CMK (cell line): ENCODE measurements around the gene LRRFIP2.
A peak's percentile ranks its signal among the peaks of the same experiment; 100 is the strongest.
"Not testable (repeated sequence)": the region's sequence is repeated elsewhere in the genome, so short reads cannot be mapped to it uniquely, and the experiment has no call there.

ENCODE experiments used
- DNase-seq: peaks from one replicate; pipeline ENCODE4 v3.0.0-alpha.2; 2010; ENCODE audit warnings: low read depth

Gene LRRFIP2

DNA sequence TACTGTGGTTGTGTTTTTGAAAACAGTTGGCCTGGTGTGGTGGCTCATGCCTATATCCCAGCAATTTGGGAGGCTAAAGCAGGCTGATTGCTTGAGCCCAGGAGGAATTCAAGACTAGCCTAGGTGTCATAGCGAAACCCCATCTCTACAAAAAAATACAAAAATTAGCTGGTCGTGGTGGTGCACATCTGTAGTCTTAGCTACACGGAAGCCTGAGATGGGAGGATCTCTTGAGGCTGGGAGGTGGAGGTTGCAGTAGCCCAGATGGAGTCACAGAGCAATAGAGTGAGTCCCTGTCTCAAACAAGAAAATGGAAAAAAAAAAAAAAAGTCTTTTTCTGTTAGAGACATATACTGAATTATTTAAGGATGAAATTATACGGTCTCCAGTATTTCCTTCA lies 14.7 kb upstream of the LRRFIP2 start:
- DNase-seq: no peak

- DNase-seq: no peak
Observed at GRCh38 chr3:37183976-37184375, 9.6 kb upstream of the LRRFIP2 start.

DNA sequence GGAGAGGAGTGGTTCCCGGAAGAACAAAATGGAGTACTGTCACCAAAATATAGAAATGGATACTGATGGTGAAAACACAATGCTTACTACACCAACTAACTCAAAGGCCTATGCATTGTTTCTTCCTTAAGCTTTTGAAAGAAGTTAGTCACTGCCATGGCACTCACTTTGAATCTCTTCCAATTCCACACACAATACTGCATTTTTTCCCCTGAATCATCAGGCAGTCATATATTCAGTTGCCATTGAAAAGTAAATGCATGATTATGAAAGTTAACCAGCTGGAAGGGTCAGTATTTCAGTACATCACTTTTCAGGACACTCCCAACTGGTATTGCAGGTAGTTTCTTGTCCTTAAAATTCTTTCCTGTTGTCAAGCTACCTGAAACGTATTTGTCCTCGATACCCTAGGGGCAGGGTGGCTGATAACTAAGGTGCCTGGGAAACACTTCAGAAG lies 9.0 kb upstream of the LRRFIP2 start:
- no peak for DNase-seq

GRCh38 chr3:37182816-37183215 lies 8.4 kb upstream of the LRRFIP2 start:
- no peak for DNase-seq

- no peak for DNase-seq
Observed at GRCh38 chr3:37181756-37182155, 7.4 kb upstream of the LRRFIP2 start.

- DNase-seq: no peak
Observed at GRCh38 chr3:37179144-37179967, 5.0 kb upstream of the LRRFIP2 start.

DNA sequence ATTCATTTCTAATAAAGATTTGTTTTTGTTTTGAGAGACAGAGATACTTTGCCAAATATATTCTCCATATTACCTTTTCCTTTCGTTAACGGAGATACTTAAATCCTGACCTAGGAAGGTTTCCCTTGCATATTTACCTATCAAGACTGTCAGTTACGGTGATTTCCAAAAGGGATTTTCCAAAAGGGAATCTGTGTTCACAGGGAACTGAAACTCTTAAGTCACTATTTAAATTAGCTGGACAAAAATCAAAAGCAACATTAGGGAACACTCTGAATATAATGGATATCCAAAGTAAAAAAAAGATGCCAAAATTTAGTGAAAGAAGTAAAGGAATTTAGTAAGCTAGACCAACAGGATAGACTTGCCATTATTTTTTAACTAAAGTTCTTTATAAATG lies 576 bp downstream of the LRRFIP2 start:
- DNase-seq: no peak

- peak; percentile 60 for DNase-seq
Observed at GRCh38 chr3:37171144-37171543, 3.2 kb downstream of the LRRFIP2 start.

- no peak for DNase-seq
Observed at GRCh38 chr3:37170513-37170912, 3.9 kb downstream of the LRRFIP2 start.

DNA sequence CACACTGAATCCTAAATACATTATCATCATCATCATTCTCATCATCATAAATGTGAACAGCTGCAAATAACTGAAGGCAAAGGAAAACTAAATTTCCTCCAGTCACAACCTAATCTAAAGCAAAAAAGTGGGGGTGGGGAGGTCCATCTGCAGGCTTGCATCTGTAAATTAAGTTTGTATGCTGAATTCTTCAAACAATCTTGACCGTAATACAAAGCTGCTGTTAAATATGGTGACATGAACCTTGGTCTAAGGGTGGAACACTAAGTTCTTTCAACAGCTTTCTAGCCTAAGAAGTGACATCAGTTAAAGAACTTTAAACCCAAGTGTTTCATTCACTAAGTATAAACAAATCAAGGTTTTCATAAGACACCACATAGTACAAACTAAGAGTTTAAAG lies 4.3 kb downstream of the LRRFIP2 start:
- DNase-seq: no peak

DNA sequence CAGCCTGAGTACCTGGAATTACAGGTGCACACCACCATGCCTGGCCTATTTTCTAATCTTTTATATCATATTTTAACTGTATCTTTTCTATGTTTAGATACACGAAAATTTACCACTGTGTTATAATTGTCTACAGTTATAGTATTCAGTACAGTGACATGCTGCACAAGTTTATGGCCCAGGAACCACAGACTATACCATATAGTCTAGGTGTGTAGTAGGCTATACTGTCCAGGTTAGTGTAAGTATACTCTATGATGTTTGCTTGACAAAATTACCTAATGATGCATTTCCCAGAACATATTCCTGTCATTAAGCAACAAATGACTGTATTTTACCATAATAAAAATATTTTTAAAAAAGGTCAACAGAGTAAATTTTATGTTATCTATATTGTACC lies 5.5 kb downstream of the LRRFIP2 start:
- DNase-seq: no peak

DNA sequence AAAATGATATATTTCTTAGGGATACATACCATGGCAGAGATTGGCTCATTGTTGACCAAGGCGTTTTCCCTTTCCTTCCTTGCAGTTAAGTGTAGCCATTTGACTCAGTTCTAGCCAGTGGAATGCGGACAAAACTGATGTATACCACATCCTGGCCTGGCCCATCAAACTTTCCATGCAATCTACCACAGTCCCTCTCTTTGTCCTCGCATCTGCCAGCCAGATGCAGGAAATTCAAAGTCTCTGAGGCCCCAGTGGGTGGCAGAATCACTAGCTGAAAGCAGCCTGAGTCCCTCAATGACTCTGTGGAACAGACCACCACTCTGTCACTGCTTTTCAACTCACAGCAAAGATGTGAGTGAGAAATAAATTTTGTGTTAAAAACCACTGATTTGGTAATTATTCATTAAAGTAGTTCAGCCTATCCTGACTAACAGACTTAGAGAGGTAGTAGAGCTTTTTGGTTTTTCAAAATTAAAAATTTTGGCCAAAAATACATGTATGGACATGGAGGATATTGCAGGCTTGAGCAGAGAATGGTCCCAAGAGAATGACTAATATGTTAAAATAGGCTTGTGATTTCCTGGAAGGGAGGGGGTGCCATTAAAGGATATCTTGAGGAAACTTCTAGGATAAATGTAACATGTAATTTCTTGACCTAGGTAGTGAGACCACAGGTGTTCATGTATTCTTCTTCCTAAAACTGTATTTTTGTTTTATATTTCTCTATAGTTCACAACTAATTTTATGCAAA lies 10.9 kb downstream of the LRRFIP2 start:
- DNase-seq: no peak

DNA sequence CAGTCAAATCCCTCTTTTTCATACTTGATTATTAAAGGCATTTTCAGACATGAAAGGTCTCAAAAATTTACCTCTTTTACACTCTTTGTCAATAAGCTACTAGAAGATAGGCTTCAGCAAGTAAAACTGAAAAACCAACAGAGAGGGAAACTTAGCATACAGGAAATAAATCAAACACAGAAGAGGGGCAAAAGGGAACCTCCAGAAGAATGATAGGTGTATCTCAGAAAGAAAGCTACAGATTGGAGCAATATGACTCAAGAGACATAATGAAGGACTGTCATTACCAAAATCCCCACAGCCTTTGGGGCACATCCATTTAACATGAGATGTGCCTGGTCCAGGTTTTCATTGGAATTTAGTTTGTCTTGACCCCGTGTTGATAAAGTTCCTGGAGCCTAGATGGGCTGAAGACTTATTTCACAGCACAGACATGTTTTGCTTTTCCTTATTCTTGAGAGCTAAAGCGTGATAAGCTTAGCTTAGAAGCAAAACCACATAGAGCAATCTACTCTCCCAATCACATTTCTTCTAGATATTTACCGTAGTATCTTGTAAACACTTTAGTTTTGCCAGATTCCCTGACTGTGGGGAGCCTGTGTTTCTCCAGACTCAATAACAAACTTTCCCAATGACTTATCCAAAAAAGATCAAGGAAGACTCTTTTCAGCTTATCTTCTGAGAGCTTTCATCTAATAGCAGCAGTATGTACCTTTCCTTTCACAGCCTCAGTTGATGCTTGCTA lies 11.7 kb downstream of the LRRFIP2 start:
- no peak for DNase-seq

DNA sequence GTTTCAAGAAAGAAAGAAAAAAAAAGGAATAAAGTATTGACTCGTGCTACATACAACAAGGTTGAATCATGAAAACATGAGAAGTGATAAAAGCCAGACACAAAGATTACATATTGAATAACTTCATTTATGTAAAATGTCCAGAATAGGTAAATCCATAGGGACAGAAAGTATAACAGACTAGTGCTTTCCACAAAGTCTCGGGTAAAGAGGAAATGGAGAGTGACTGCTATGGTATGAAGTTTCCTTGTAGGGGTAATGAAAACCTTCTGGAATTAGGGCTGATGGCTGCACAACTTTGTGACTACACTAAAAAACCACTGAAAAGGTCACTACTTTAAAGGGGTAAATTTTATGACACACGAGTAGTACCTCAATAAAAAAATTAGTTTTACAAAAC lies 13.0 kb downstream of the LRRFIP2 start:
- DNase-seq: no peak

GRCh38 chr3:37155782-37156181 lies 18.6 kb downstream of the LRRFIP2 start:
- no peak for DNase-seq

DNA sequence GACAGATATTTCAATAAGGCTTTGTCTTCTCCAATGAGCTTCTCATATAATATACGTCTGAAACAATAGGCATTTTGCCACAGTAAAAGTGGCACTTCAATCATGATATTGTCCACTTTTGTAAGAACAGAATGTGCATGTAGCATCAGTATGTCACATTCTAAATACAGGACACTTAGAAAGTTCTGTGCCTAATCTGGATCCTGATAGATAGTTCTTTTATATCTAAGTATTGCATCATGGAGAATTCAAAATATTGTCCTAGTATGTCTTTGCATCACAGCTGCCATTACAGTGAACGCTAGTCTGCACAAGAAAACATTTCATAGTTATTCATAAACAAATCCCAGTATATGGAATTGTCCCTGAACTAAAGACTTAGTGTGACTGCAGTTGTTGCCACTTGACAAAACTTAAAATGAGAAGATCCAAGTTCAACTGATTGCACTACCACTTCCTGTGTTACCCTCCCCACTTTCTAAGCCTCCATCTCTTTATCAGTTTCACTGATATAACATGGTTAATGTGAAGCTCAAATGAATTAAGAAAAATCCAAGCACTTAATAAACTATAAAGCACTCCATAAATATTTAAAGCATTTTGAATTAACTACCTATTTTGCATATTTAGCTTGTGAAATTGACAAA lies 19.6 kb downstream of the LRRFIP2 start:
- no peak for DNase-seq

DNA sequence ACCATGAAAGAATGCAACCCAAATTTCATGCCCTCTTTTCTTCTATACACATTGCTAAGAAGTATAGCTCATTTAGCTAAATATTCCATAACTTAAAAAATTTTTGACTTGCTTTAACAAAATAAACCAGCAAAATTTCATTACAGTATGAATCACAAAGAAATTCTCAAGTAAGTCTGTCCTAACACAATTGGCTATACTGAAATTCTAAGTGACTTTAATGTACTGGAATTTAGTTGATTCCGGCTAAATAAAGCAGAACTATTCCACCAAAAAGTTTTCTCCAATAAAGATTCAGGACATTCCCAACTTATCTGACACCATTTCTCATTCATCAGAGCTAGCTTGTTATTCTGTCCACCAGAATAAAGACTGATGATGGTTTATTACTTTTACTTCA lies 23.8 kb downstream of the LRRFIP2 start:
- DNase-seq: no peak

DNA sequence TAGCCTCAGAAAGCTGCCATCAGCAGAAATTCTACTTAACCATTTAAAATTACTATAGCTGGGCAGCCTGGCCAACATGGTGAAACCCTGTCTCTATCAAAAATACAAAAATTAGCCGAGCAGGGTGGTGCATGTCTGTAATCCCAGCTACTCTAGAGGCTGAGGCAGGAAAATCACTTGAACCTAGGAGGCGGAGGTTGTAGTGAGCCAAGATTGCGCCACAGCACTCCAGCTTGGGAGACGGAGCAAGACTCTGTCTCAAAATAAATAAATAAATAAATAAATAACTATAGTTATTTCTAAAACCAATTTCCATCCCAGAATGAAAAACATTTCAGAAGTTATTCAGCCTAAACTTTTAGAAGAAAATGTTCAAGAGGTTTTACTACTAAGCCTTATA lies 25.1 kb downstream of the LRRFIP2 start:
- no peak for DNase-seq

- no peak for DNase-seq
Observed at GRCh38 chr3:37148208-37148607, 26.2 kb downstream of the LRRFIP2 start.

DNA sequence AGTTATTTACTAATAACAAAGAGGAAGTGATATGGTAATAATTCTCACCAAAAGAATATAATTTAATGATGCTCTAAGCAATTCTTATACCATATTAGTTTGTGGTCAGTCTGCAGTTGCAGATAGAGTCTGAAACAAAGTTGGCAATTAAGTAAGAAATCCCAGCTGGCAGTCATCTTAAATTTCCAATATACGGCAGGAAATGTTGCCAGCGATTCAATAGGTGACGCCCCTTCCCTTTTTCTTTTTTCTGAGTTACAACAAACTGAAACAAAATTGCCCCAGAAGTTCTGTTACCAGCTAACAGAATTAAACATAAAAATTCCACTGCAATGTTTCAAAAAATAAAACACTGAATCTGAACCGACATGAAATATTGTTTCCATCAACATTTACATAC lies 26.7 kb downstream of the LRRFIP2 start:
- DNase-seq: no peak

DNA sequence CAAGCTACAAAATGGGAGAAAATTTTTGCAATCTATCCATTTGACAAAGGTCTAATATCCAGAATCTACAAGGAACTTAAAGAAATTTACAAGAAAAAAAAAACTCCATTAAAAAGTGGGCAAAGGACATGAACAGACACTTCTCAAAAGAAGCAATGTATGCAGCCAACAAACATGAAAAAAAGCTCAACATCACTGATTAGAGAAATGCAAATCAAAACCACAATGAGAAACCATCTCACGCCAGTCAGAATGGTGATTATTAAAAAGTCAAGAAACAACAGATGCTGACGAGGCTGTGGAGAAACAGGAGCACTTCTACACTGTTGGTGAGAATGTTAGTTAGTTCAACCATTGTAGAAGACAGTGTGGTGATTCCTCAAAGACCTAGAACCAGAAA lies 27.5 kb downstream of the LRRFIP2 start:
- not testable (repeated sequence) for DNase-seq

- DNase-seq: no peak
Observed at GRCh38 chr3:37145611-37146010, 28.8 kb downstream of the LRRFIP2 start.
